Gastrocnemius medialis (tissue), 4 donors: ENCODE data around the gene ERFL.

Experiments
- POLR2A ChIP-seq, 2 donors: fragments of 450-650 bp; IDR thresholded peaks; one replicate each; pipeline ENCODE4 v1.6.1; 2017; ENCODE audit warnings: antibody characterized with exemption in 2 of 2, mild to moderate bottlenecking in 2 of 2, moderate library complexity in 2 of 2
- TF ChIP-seq, protein P1 (sequence below), 5 experiments: fragments of 450-650 bp in 3 of 5; fragments of 200-600 bp in 2 of 5; sonication (generic) in 2 of 5; IDR thresholded peaks in 4 of 5; conservative IDR thresholded peaks in 1 of 5; 1 replicate in 4 of 5; 2 replicates in 1 of 5; pipeline ENCODE4 v1.5.1; 2016 to 2019; ENCODE audit warnings: antibody characterized with exemption in 5 of 5, mild to moderate bottlenecking in 3 of 5, moderate library complexity in 3 of 5

GRCh38 chr19:41863209-41863931 lies 64.9 kb downstream of the ERFL start:
- TF ChIP-seq, protein P1, sequence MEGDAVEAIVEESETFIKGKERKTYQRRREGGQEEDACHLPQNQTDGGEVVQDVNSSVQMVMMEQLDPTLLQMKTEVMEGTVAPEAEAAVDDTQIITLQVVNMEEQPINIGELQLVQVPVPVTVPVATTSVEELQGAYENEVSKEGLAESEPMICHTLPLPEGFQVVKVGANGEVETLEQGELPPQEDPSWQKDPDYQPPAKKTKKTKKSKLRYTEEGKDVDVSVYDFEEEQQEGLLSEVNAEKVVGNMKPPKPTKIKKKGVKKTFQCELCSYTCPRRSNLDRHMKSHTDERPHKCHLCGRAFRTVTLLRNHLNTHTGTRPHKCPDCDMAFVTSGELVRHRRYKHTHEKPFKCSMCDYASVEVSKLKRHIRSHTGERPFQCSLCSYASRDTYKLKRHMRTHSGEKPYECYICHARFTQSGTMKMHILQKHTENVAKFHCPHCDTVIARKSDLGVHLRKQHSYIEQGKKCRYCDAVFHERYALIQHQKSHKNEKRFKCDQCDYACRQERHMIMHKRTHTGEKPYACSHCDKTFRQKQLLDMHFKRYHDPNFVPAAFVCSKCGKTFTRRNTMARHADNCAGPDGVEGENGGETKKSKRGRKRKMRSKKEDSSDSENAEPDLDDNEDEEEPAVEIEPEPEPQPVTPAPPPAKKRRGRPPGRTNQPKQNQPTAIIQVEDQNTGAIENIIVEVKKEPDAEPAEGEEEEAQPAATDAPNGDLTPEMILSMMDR (IDR thresholded peaks at IDR 0.05 in 4 of 5, conservative IDR thresholded peaks at IDR 0.05 in 1 of 5), result no peak
- TF ChIP-seq POLR2A (IDR thresholded peaks at IDR 0.05), result no peak
